HepG2 (cell line): ENCODE measurements around the gene RICTOR. TPM values are rescaled to one million over a fixed set of nuclear protein-coding genes. Genes with fewer than 3 reads are reported as not detected.

Source experiments
- ELF3 ChIP-seq: IDR thresholded peaks from 2 replicates; pipeline ENCODE4 v1.6.1; 2016; ENCODE audit warnings: missing genetic modification reagents, missing compliant biosample characterization
- FOXK1 ChIP-seq: sonication (generic); formaldehyde crosslinking; IDR thresholded peaks from 2 replicates; pipeline ENCODE4 v1.4.0; 2020; ENCODE audit warnings: low read depth, missing genetic modification reagents, borderline replicate concordance
- GPN1 ChIP-seq: sonication (generic); formaldehyde crosslinking; IDR thresholded peaks from 2 replicates; pipeline ENCODE4 v1.5.1; 2020; ENCODE audit warnings: missing genetic modification reagents, borderline replicate concordance
- HOMEZ ChIP-seq: IDR thresholded peaks from 2 replicates; pipeline ENCODE4 v1.6.1; 2016; ENCODE audit warnings: low read depth
- KAT8 ChIP-seq: IDR thresholded peaks from 2 replicates; pipeline ENCODE4 v1.6.1; 2016; ENCODE audit warnings: missing genetic modification reagents, missing compliant biosample characterization
- MTF1 ChIP-seq: sonication (generic); formaldehyde crosslinking; IDR thresholded peaks from 2 replicates; pipeline ENCODE4 v1.5.0; 2020; ENCODE audit warnings: missing genetic modification reagents
- RXRB ChIP-seq: IDR thresholded peaks from 2 replicates; pipeline ENCODE4 v1.6.1; 2016; ENCODE audit warnings: borderline replicate concordance, missing genetic modification reagents, missing compliant biosample characterization
- ZFP90 ChIP-seq: sonication (generic); formaldehyde crosslinking; IDR thresholded peaks from 2 replicates; pipeline ENCODE4 v1.8.0; 2022; ENCODE audit warnings: missing genetic modification reagents, mild to moderate bottlenecking, inconsistent platforms, borderline replicate concordance
- ZFY ChIP-seq: sonication (generic); formaldehyde crosslinking; IDR thresholded peaks from 2 replicates; pipeline ENCODE4 v1.4.0; 2020; ENCODE audit warnings: missing genetic modification reagents
- ZNF574 ChIP-seq: sonication (generic); formaldehyde crosslinking; IDR thresholded peaks from 2 replicates; pipeline ENCODE4 v1.4.0; 2020; ENCODE audit warnings: missing genetic modification reagents
- ZNF878 ChIP-seq: sonication (generic); formaldehyde crosslinking; IDR thresholded peaks from 2 replicates; pipeline ENCODE4 v1.8.1; 2023; ENCODE audit warnings: mild to moderate bottlenecking, missing genetic modification reagents, moderate library complexity
- ZNF879 ChIP-seq: sonication (generic); formaldehyde crosslinking; IDR thresholded peaks from 2 replicates; pipeline ENCODE4 v1.8.1; 2023; ENCODE audit warnings: missing genetic modification reagents
- ZSCAN12 ChIP-seq: sonication (generic); formaldehyde crosslinking; IDR thresholded peaks from 2 replicates; pipeline ENCODE4 v1.9.0; 2021; ENCODE audit warnings: mild to moderate bottlenecking, missing genetic modification reagents
- ZSCAN22 ChIP-seq: sonication (generic); formaldehyde crosslinking; IDR thresholded peaks from 2 replicates; pipeline ENCODE4 v1.4.0; 2020; ENCODE audit warnings: mild to moderate bottlenecking, missing genetic modification reagents
- ZSCAN9 ChIP-seq: IDR thresholded peaks from 2 replicates; pipeline ENCODE4 v1.6.1; 2016; ENCODE audit warnings: borderline replicate concordance
- polyA plus RNA-seq, 8 experiments: library from polyadenylated mRNA; depleted of rRNA in 3 of 8; stranded (reverse) in 7 of 8; unstranded in 1 of 8; fragments of >200 nt; fragmentation: Illumina TruSeq in 4 of 8; extraction: Trizol in 4 of 8; gene quantifications; 2 replicates each; pipeline versions ENCODE4 v1.2.1 to v1.2.3, GENCODE V29; 2011 to 2016; ENCODE audit warnings: low read depth in 4 of 8, missing spikeins in 1 of 8, mixed read lengths in 1 of 8; ENCODE audit not compliant: insufficient read depth in 1 of 8
- total RNA-seq, 5 experiments: library from RNA; depleted of rRNA; stranded (reverse); fragments of >200 nt; fragmentation: Illumina TruSeq; extraction: Trizol; gene quantifications; 2 replicates each; pipeline ENCODE4 v1.2.3, GENCODE V29; 2016; ENCODE audit warnings: low read depth in 1 of 5
- TF ChIP-seq, protein P1 (sequence below): sonication (generic); formaldehyde crosslinking; IDR thresholded peaks from 2 replicates; pipeline ENCODE4 v1.8.0; 2022; ENCODE audit warnings: missing genetic modification reagents, low read depth, mild to moderate bottlenecking, borderline replicate concordance
- TF ChIP-seq, protein P2 (sequence below): IDR thresholded peaks from 2 replicates; pipeline ENCODE4 v1.6.1; 2016; ENCODE audit warnings: missing compliant biosample characterization, missing genetic modification reagents, borderline replicate concordance
- TF ChIP-seq, protein P3 (sequence below): sonication (generic); formaldehyde crosslinking; IDR thresholded peaks from 2 replicates; pipeline ENCODE4 v1.9.0; 2021; ENCODE audit warnings: missing genetic modification reagents, borderline replicate concordance
- TF ChIP-seq, protein P4 (sequence below): sonication (generic); formaldehyde crosslinking; IDR thresholded peaks from 2 replicates; pipeline ENCODE4 v1.4.0; 2020; ENCODE audit warnings: low read depth, mild to moderate bottlenecking, missing genetic modification reagents

The RICTOR gene
- total and polyA plus RNA-seq, 2 of the 13 experiments (the other 11 are each of a cell fraction or from before 2014, with no cell fraction given): 10.7 to 15.4 TPM

DNA sequence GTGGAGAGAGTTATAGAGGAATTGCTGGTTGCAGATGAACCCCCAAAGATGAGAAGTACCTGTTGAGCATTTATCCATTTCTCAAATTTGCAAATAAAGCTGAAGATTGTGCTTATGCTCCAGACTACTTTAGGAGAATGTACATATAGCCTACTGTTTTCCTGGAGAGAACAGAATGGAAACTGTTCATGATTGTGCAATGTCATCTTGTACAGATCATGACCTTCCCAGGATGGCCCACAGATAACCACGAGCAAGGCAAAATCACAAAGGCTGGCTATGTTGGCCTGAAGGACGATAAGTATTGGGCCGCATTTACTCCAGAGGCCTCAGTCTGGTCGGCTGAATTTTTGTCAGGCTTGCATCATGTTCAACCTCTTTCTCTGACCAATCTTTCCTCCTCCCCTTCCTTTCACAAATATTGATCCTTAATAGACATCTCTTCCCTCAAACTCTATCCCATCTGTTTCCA lies 28.5 kb upstream of the RICTOR start (continued):
- TF ChIP-seq, protein P1, sequence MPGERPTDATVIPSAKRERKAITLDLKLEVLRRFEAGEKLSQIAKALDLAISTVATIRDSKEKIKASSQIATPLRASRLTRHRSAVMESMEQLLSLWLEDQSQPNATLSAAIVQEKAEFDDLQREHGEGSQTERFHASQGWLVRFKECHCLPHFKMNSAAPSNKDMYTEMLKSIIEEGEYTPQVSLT (CRISPR knock-in tag): no peak
- TF ChIP-seq, protein P2, sequence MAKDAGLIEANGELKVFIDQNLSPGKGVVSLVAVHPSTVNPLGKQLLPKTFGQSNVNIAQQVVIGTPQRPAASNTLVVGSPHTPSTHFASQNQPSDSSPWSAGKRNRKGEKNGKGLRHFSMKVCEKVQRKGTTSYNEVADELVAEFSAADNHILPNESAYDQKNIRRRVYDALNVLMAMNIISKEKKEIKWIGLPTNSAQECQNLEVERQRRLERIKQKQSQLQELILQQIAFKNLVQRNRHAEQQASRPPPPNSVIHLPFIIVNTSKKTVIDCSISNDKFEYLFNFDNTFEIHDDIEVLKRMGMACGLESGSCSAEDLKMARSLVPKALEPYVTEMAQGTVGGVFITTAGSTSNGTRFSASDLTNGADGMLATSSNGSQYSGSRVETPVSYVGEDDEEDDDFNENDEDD (CRISPR knock-in tag): peak; percentile 22; the same call in 1 of the 2 replicates
- TF ChIP-seq HOMEZ (peak; percentile 66; the same call in 1 of the 2 replicates), RXRB (CRISPR knock-in tag) (peak; percentile 73), ZFP90 (CRISPR knock-in tag) (no peak), ZSCAN12 (CRISPR knock-in tag) (no peak), ZSCAN22 (CRISPR knock-in tag) (no peak), FOXK1 (CRISPR knock-in tag) (peak; percentile 59; the same call in 1 of the 2 replicates), ELF3 (CRISPR knock-in tag) (peak; percentile 55; the same call in 1 of the 2 replicates), ZNF879 (no peak), ZSCAN9 (CRISPR knock-in tag) (0 out of 2 replicates have a peak, but pooled peaks have one; percentile 59), ZNF574 (0 out of 2 replicates have a peak, but pooled peaks have one; percentile 21), MTF1 (CRISPR knock-in tag) (no peak), GPN1 (CRISPR knock-in tag) (no peak), KAT8 (peak; percentile 38; the same call in 1 of the 2 replicates), ZNF878 (CRISPR knock-in tag) (0 out of 2 replicates have a peak, but pooled peaks have one; percentile 48), ZFY (peak; percentile 64)
- TF ChIP-seq, protein P3, sequence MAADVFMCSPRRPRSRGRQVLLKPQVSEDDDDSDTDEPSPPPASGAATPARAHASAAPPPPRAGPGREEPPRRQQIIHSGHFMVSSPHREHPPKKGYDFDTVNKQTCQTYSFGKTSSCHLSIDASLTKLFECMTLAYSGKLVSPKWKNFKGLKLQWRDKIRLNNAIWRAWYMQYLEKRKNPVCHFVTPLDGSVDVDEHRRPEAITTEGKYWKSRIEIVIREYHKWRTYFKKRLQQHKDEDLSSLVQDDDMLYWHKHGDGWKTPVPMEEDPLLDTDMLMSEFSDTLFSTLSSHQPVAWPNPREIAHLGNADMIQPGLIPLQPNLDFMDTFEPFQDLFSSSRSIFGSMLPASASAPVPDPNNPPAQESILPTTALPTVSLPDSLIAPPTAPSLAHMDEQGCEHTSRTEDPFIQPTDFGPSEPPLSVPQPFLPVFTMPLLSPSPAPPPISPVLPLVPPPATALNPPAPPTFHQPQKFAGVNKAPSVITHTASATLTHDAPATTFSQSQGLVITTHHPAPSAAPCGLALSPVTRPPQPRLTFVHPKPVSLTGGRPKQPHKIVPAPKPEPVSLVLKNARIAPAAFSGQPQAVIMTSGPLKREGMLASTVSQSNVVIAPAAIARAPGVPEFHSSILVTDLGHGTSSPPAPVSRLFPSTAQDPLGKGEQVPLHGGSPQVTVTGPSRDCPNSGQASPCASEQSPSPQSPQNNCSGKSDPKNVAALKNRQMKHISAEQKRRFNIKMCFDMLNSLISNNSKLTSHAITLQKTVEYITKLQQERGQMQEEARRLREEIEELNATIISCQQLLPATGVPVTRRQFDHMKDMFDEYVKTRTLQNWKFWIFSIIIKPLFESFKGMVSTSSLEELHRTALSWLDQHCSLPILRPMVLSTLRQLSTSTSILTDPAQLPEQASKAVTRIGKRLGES (CRISPR knock-in tag): no peak
- TF ChIP-seq, protein P4, sequence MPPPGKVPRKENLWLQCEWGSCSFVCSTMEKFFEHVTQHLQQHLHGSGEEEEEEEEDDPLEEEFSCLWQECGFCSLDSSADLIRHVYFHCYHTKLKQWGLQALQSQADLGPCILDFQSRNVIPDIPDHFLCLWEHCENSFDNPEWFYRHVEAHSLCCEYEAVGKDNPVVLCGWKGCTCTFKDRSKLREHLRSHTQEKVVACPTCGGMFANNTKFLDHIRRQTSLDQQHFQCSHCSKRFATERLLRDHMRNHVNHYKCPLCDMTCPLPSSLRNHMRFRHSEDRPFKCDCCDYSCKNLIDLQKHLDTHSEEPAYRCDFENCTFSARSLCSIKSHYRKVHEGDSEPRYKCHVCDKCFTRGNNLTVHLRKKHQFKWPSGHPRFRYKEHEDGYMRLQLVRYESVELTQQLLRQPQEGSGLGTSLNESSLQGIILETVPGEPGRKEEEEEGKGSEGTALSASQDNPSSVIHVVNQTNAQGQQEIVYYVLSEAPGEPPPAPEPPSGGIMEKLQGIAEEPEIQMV: no peak
